Trophoblast cell (in vitro differentiated cells and primary cell): ENCODE results near the gene MTG1.
"Not testable (repeated sequence)": the region's sequence is repeated elsewhere in the genome, so short reads cannot be mapped to it uniquely, and the experiment has no call there.

Experiments used
- DNase-seq, 2 donors: peaks; one replicate each; pipeline ENCODE4 v3.0.0-alpha.2; 2016
- H2AFZ ChIP-seq: 2 replicates; pipeline ENCODE4 v1.6.1; 2013; ENCODE audit warnings: low read length, moderate library complexity, mild to moderate bottlenecking; ENCODE audit not compliant: insufficient read depth, poor library complexity
- H2AK5ac ChIP-seq: 2 replicates; pipeline ENCODE4 v1.6.1; 2013; ENCODE audit warnings: mild to moderate bottlenecking, low read length
- H2BK120ac ChIP-seq: 2 replicates; pipeline ENCODE4 v1.6.1; 2013; ENCODE audit warnings: low read length, mild to moderate bottlenecking, moderate library complexity; ENCODE audit not compliant: insufficient read depth, poor library complexity
- H2BK12ac ChIP-seq: 2 replicates; pipeline ENCODE4 v1.6.1; 2013; ENCODE audit warnings: mild to moderate bottlenecking, low read length, moderate library complexity
- H2BK5ac ChIP-seq: 2 replicates; pipeline ENCODE4 v1.6.1; 2013; ENCODE audit warnings: low read length, low read depth, moderate library complexity, mild to moderate bottlenecking; ENCODE audit not compliant: poor library complexity
- H3K14ac ChIP-seq: 2 replicates; pipeline ENCODE4 v1.6.1; 2013; ENCODE audit warnings: mild to moderate bottlenecking, low read length
- H3K18ac ChIP-seq: 2 replicates; pipeline ENCODE4 v1.6.1; 2013; ENCODE audit warnings: mild to moderate bottlenecking, low read length
- H3K23ac ChIP-seq: 2 replicates; pipeline ENCODE4 v1.6.1; 2013; ENCODE audit warnings: low read length
- H3K27ac ChIP-seq: 2 replicates; pipeline ENCODE4 v1.5.1; 2013; ENCODE audit warnings: low read depth, mild to moderate bottlenecking, inconsistent platforms, low read length, moderate library complexity
- H3K27me3 ChIP-seq: 2 replicates; pipeline ENCODE4 v1.6.1; 2013; ENCODE audit warnings: inconsistent platforms, mild to moderate bottlenecking, low read length, moderate library complexity; ENCODE audit not compliant: insufficient read depth
- H3K36me3 ChIP-seq, 2 experiments: 1 replicate in 1 of 2; 2 replicates in 1 of 2; pipeline ENCODE4 v1.6.1; 2013; ENCODE audit warnings: low read length in 2 of 2, mild to moderate bottlenecking in 2 of 2, moderate library complexity in 1 of 2; ENCODE audit not compliant: insufficient read depth in 2 of 2, control insufficient read depth in 1 of 2
- H3K4ac ChIP-seq: 2 replicates; pipeline ENCODE4 v1.6.1; 2013; ENCODE audit warnings: low read depth, mild to moderate bottlenecking, low read length, moderate library complexity
- H3K4me1 ChIP-seq, 2 experiments: 1 replicate in 1 of 2; 2 replicates in 1 of 2; pipeline ENCODE4 v1.6.1; 2013; ENCODE audit warnings: low read length in 2 of 2, mild to moderate bottlenecking in 2 of 2, moderate library complexity in 1 of 2; ENCODE audit not compliant: insufficient read depth in 2 of 2, control insufficient read depth in 1 of 2
- H3K4me2 ChIP-seq: 2 replicates; pipeline ENCODE4 v1.6.1; 2013; ENCODE audit warnings: inconsistent platforms, mild to moderate bottlenecking, low read length, moderate library complexity
- H3K4me3 ChIP-seq: 2 replicates; pipeline ENCODE4 v1.5.1; 2013; ENCODE audit warnings: mild to moderate bottlenecking, low read depth, low read length, inconsistent platforms
- H3K79me1 ChIP-seq: one replicate; pipeline ENCODE4 v1.6.1; 2013; ENCODE audit warnings: low read length
- H3K79me2 ChIP-seq: 2 replicates; pipeline ENCODE4 v1.6.1; 2013; ENCODE audit warnings: low read length, mild to moderate bottlenecking; ENCODE audit not compliant: control insufficient read depth, insufficient read depth, poor library complexity
- H3K9ac ChIP-seq: 2 replicates; pipeline ENCODE4 v1.6.1; 2013; ENCODE audit warnings: mild to moderate bottlenecking, low read length
- H3K9me3 ChIP-seq: 2 replicates; pipeline ENCODE4 v1.6.1; 2013; ENCODE audit warnings: low read depth, mild to moderate bottlenecking, control low read depth, inconsistent platforms, low read length; ENCODE audit not compliant: insufficient read depth
- H4K12ac ChIP-seq: 2 replicates; pipeline ENCODE4 v1.6.1; 2013; ENCODE audit warnings: low read depth, mild to moderate bottlenecking, low read length, moderate library complexity
- H4K8ac ChIP-seq: 2 replicates; pipeline ENCODE4 v1.6.1; 2013; ENCODE audit warnings: low read depth, mild to moderate bottlenecking, low read length, moderate library complexity
- H4K91ac ChIP-seq: one replicate; pipeline ENCODE4 v1.6.1; 2013; ENCODE audit warnings: low read depth, mild to moderate bottlenecking, low read length, moderate library complexity
- WGBS: extraction: QIAGEN DNeasy Blood & Tissue Kit; methylation state at CpG from one replicate; pipeline ENCODE4 v1.1.7; 2013; ENCODE audit warnings: missing lambda C conversion rate; ENCODE audit not compliant: insufficient read length, insufficient coverage; ENCODE audit errors: extremely low coverage; 5-methylcytosine and 5-hydroxymethylcytosine counted together

MTG1 gene

DNA sequence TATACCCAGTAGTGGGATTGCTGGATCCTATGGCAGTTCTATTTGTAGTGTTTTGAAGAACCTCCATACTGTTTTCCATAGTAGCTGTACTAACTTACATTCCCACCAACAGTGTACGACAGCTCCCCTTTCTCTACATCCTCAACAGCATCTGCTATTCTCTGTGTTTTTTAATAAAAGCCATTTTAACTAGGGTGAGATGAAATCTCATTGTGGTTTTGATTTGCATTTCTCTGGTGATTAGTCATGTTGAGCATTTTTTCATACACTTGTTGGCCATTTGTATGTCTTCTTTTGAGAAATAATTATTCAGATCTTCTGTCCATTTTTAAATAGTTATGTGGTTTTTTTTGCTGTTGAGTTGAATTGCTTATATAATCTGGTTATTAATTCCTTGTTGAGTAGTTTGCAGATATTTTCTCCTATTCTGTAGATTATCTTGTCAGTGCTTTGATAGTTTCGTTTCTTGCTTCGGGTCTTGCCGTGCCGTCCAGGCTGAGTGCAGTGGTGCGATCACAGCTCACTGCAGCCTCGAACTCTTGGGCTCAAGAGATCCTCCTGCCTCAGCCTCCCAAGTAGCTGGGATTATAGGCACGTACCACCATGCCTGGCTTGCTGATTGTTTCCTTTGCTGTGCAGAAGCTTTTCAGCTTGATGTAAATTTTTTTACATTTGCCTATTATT, 12.0 kb downstream of the MTG1 start:
- no peak overlapping the region for H3K23ac ChIP-seq
- no peaks in the 10 kb centered on the region for H3K79me1 ChIP-seq
- H3K18ac ChIP-seq = no peak overlapping the region
- H3K4me2 ChIP-seq = no peak overlapping the region
- H4K12ac ChIP-seq = no peak overlapping the region
- no peaks in the 10 kb centered on the region for H3K79me2 ChIP-seq
- no peak overlapping the region for H2AFZ ChIP-seq
- H3K27ac ChIP-seq = no peak overlapping the region
- peaks cover 2% of the 10 kb centered on the region for H3K9me3 ChIP-seq
- no peak overlapping the region for H2BK120ac ChIP-seq
- no peak overlapping the region for H2BK5ac ChIP-seq
- H2AK5ac ChIP-seq = no peak overlapping the region
- no peak for DNase-seq
- no peak overlapping the region for H3K4ac ChIP-seq
- H3K36me3 ChIP-seq = peaks cover 28 to 35% of the 10 kb centered on the region in 2 experiments
- H3K4me3 ChIP-seq = no peak overlapping the region
- no peak overlapping the region for H2BK12ac ChIP-seq
- H3K9ac ChIP-seq = no peak overlapping the region
- H4K8ac ChIP-seq = no peak overlapping the region
- peaks cover 0 to 3% of the 10 kb centered on the region in 2 experiments for H3K4me1 ChIP-seq
- no peak overlapping the region for H3K14ac ChIP-seq
- H4K91ac ChIP-seq = no peak overlapping the region
- WGBS = no CpG with 5 or more reads among the region's 8 CpGs
- H3K27me3 ChIP-seq = no peaks in the 10 kb centered on the region

DNA sequence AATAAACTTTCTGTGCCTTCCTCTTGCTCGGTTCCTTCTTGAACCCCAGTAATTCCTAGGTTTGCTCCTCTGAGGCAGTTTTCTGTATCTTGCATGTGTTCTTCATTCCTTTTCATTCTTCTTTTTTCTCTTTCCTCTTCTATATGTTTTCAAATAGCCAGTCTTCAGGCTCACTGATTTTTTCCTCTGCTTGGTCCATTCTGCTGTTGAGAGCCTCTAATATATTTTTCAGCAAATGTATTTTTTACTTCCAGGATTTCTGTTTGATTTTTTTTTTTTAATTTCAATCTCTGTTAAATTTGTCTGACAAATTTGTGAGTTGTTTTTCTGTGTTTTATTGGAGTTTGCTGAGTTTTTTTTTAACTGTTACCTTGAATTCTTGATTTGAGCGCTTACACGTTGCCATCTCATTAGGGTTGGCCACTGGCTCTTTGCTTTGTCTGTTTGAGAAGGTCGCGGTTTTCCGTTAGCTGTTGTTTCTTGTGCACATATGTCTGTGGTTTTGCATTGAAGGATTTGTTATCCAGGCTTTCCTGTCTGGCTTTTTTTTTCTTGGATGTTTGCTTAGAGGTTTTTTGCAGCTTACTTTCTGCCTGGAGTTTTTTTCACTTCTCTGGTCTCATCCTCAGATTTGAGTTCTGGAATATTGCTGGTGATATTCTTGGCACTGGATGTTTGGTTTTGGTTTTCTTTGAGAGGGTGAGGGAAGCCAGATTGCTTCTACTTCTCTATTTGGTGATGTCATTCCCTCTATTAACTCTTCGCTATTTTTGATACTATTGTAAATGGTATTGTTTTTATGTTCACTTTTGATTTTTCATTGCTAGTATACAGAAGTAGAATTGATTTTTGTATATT, 17.8 kb downstream of the MTG1 start:
- Histone ChIP-seq H3K4me2 (no peak overlapping the region), H3K23ac (no peak overlapping the region), H3K4me1 (no peaks in the 10 kb centered on the region), H2AK5ac (no peak overlapping the region), H4K12ac (no peak overlapping the region), H2BK120ac (no peak overlapping the region), H3K18ac (no peak overlapping the region), H3K4ac (no peak overlapping the region), H3K79me2 (no peaks in the 10 kb centered on the region), H3K79me1 (no peaks in the 10 kb centered on the region), H3K9ac (no peak overlapping the region), H4K8ac (no peak overlapping the region), H3K27me3 (no peaks in the 10 kb centered on the region), H3K14ac (no peak overlapping the region), H2BK12ac (no peak overlapping the region), H3K27ac (no peak overlapping the region), H2AFZ (no peak overlapping the region), H3K36me3 (peaks cover 18 to 19% of the 10 kb centered on the region in 2 experiments), H4K91ac (no peak overlapping the region), H2BK5ac (no peak overlapping the region), H3K9me3 (peaks cover 8% of the 10 kb centered on the region), H3K4me3 (no peak overlapping the region)
- no peak for DNase-seq
- no CpG with 5 or more reads among the region's 7 CpGs for WGBS

DNA sequence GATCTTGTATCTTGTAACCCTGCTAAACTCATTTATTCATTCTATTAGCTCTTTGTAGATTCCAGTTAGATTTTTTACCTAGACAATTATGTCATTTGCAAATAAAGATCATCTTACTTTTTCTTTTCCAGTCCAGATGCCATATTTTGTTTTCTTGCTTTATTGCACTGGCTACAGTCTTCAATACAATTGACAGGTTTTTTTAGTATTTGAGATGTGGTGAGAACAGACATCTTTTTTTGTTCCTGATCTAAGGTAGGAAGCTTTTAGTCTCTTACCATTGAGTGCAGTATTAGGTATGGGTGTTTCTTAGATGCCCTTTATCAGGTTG, 18.4 kb downstream of the MTG1 start:
- H3K14ac ChIP-seq = no peak overlapping the region
- H3K9me3 ChIP-seq = peaks cover 8% of the 10 kb centered on the region
- H3K9ac ChIP-seq = no peak overlapping the region
- no peak overlapping the region for H3K4me2 ChIP-seq
- no peak overlapping the region for H2AFZ ChIP-seq
- no peak for DNase-seq
- H3K4me3 ChIP-seq = no peak overlapping the region
- no peak overlapping the region for H4K91ac ChIP-seq
- H2AK5ac ChIP-seq = no peak overlapping the region
- no peak overlapping the region for H2BK5ac ChIP-seq
- H3K79me2 ChIP-seq = no peaks in the 10 kb centered on the region
- no peak overlapping the region for H4K8ac ChIP-seq
- H3K4ac ChIP-seq = no peak overlapping the region
- H2BK12ac ChIP-seq = no peak overlapping the region
- no peaks in the 10 kb centered on the region for H3K4me1 ChIP-seq
- H2BK120ac ChIP-seq = no peak overlapping the region
- no peak overlapping the region for H4K12ac ChIP-seq
- no peaks in the 10 kb centered on the region for H3K79me1 ChIP-seq
- no peak overlapping the region for H3K27ac ChIP-seq
- H3K18ac ChIP-seq = no peak overlapping the region
- no peak overlapping the region for H3K23ac ChIP-seq
- H3K36me3 ChIP-seq = peaks cover 18 to 19% of the 10 kb centered on the region in 2 experiments
- H3K27me3 ChIP-seq = no peaks in the 10 kb centered on the region

DNA sequence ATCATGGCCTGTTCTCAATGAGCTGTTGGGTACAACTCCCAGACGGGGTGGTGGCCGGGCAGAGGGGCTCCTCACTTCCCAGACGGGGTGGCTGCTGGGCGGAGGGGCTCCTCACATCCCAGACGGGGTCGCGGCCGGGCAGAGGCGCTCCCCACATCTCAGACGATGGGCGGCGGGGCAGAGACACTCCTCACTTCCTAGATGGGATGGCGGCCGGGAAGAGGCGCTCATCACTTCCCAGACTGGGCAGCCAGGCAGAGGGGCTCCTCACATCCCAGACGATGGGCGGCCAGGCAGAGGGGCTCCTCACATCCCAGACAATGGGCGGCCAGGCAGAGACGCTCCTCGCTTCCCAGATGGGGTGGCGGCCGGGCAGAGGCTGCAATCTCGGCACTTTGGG, 20.4 kb downstream of the MTG1 start:
- not testable (repeated sequence) for H3K4me2 ChIP-seq, H3K27me3 ChIP-seq, H3K79me1 ChIP-seq, H3K4ac ChIP-seq, H3K14ac ChIP-seq, H2BK12ac ChIP-seq, H2BK120ac ChIP-seq, H2BK5ac ChIP-seq, H3K4me1 ChIP-seq, H4K12ac ChIP-seq, H3K23ac ChIP-seq, H2AK5ac ChIP-seq, H4K8ac ChIP-seq, H3K79me2 ChIP-seq, H2AFZ ChIP-seq, H3K9me3 ChIP-seq, H3K27ac ChIP-seq, H4K91ac ChIP-seq, DNase-seq, H3K18ac ChIP-seq, H3K9ac ChIP-seq, H3K4me3 ChIP-seq
- peaks cover 25 to 29% of the 10 kb centered on the region in 2 experiments for H3K36me3 ChIP-seq
- no CpG with 5 or more reads among the region's 23 CpGs for WGBS
